ENCODE results near the gene LYRM4.

Gene LYRM4

GRCh38 chr6:5084781-5085647 is 175.7 kb downstream of the LYRM4 start, which contains the start of gene PPP1R3G:
Gene PPP1R3G, plus strand, starts transcription at chr6:5085341. Its CDS starts 145 bp downstream, at chr6:5085486.
- DNase-seq (ENCODE audit: low read depth) = no peak
- peak within 1 kb of the TSS; percentile 57 for H3K4me3 ChIP-seq (ENCODE audit: low read length)
- TF ChIP-seq CTCF (conservative IDR thresholded peaks at IDR 0.05; ENCODE audit: low read depth, low read length) = no peak

- peak overlapping the region; percentile 57 for H3K4me3 ChIP-seq (ENCODE audit: low read length)
- no peak for DNase-seq (ENCODE audit: low read depth)
- TF ChIP-seq CTCF (conservative IDR thresholded peaks at IDR 0.05; ENCODE audit: low read depth, low read length) = no peak
Observed at GRCh38 chr6:5084360-5084780, 176.4 kb downstream of the LYRM4 start.

- H3K4me3 ChIP-seq (ENCODE audit: low read length) = no peak overlapping the region
- DNase-seq (ENCODE audit: low read depth) = no peak
- no peak for TF ChIP-seq CTCF (conservative IDR thresholded peaks at IDR 0.05; ENCODE audit: low read depth, low read length)
Observed at GRCh38 chr6:5083813-5084359, 176.9 kb downstream of the LYRM4 start.

- no peak for DNase-seq (ENCODE audit: low read depth)
- TF ChIP-seq CTCF (conservative IDR thresholded peaks at IDR 0.05; ENCODE audit: low read depth, low read length) = no peak
Observed at GRCh38 chr6:5083307-5083583, 177.5 kb downstream of the LYRM4 start.

GRCh38 chr6:5082487-5083306 is 178.1 kb downstream of the LYRM4 start:
- H3K4me3 ChIP-seq (ENCODE audit: low read length) = no peak overlapping the region
- no peak for DNase-seq (ENCODE audit: low read depth)
- TF ChIP-seq CTCF (conservative IDR thresholded peaks at IDR 0.05; ENCODE audit: low read depth, low read length) = no peak

More at GRCh38 chr6:5083307-5083583, 177.5 kb downstream of the LYRM4 start:
- H3K4me3 ChIP-seq (ENCODE audit: low read length) = no peak overlapping the region

GRCh38 chr6:5081955-5082354 is 178.8 kb downstream of the LYRM4 start:
- DNase-seq (ENCODE audit: low read depth) = no peak
- no peak overlapping the region for H3K4me3 ChIP-seq (ENCODE audit: low read length)
- TF ChIP-seq CTCF (conservative IDR thresholded peaks at IDR 0.05; ENCODE audit: low read depth, low read length) = no peak
